ENCODE measurements around the gene YIF1B. TPM values are rescaled to one million over a fixed set of nuclear protein-coding genes. Genes with fewer than 3 reads are reported as not detected.

Gene YIF1B
- total and polyA plus RNA-seq, 9 of the 15 experiments (the other 6 are each of a cell fraction or from before 2014, with no cell fraction given), result 8.5 to 586 (median 323) TPM

GRCh38 chr19:38268539-38268938 is 47.2 kb downstream of the YIF1B start (continued):
- TF ChIP-seq, protein P1, sequence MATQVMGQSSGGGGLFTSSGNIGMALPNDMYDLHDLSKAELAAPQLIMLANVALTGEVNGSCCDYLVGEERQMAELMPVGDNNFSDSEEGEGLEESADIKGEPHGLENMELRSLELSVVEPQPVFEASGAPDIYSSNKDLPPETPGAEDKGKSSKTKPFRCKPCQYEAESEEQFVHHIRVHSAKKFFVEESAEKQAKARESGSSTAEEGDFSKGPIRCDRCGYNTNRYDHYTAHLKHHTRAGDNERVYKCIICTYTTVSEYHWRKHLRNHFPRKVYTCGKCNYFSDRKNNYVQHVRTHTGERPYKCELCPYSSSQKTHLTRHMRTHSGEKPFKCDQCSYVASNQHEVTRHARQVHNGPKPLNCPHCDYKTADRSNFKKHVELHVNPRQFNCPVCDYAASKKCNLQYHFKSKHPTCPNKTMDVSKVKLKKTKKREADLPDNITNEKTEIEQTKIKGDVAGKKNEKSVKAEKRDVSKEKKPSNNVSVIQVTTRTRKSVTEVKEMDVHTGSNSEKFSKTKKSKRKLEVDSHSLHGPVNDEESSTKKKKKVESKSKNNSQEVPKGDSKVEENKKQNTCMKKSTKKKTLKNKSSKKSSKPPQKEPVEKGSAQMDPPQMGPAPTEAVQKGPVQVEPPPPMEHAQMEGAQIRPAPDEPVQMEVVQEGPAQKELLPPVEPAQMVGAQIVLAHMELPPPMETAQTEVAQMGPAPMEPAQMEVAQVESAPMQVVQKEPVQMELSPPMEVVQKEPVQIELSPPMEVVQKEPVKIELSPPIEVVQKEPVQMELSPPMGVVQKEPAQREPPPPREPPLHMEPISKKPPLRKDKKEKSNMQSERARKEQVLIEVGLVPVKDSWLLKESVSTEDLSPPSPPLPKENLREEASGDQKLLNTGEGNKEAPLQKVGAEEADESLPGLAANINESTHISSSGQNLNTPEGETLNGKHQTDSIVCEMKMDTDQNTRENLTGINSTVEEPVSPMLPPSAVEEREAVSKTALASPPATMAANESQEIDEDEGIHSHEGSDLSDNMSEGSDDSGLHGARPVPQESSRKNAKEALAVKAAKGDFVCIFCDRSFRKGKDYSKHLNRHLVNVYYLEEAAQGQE (IDR thresholded peaks at IDR 0.05; ENCODE audit: borderline replicate concordance), result no peak
- TF ChIP-seq, protein P1 (CRISPR knock-in tag; IDR thresholded peaks at IDR 0.05; ENCODE audit: low read depth), result no peak
- TF ChIP-seq CXXC5 (CRISPR knock-in tag; IDR thresholded peaks at IDR 0.05) (no peak), TRIM24 (IDR thresholded peaks at IDR 0.05) (no peak), TFAM (CRISPR knock-in tag; conservative IDR thresholded peaks at IDR 0.05) (no peak), SMC3 (conservative IDR thresholded peaks at IDR 0.05; ENCODE audit: insufficient read depth, low read depth, low read length) (no peak), CBFA2T3 (IDR thresholded peaks at IDR 0.05) (peak; percentile 63), ZNF282 (CRISPR knock-in tag; IDR thresholded peaks at IDR 0.05) (no peak), UBTF (IDR thresholded peaks at IDR 0.05; ENCODE audit: borderline replicate concordance in 1 of 2, low read depth in 2 of 2, low read length in 2 of 2) (no peak), YY1 (IDR thresholded peaks at IDR 0.05; ENCODE audit: borderline replicate concordance in 1 of 3, control insufficient read depth in 1 of 3, extremely low read depth in 1 of 3, insufficient read depth in 3 of 3, insufficient read length in 1 of 3, insufficient replicate concordance in 2 of 3, low read depth in 1 of 3, low read length in 2 of 3) (no peak), PHB2 (IDR thresholded peaks at IDR 0.05; ENCODE audit: low read depth) (no peak), HDAC1 (IDR thresholded peaks at IDR 0.05) (peak in 1 of 2 experiments; percentile 32; a peak in 2 of 4 replicates), CBFA2T2 (conservative IDR thresholded peaks at IDR 0.05) (peak; percentile 31; the same call in 1 of the 2 replicates), GABPA (tag; conservative IDR thresholded peaks at IDR 0.05; ENCODE audit: low read depth) (no peak)
- TF ChIP-seq, protein P2, sequence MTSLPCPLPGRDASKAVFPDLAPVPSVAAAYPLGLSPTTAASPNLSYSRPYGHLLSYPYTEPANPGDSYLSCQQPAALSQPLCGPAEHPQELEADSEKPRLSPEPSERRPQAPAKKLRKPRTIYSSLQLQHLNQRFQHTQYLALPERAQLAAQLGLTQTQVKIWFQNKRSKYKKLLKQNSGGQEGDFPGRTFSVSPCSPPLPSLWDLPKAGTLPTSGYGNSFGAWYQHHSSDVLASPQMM (CRISPR knock-in tag; IDR thresholded peaks at IDR 0.05), result no peak

Data from K562 (cell line).